Femur (tissue), 1 donor: Measurements from ENCODE around the gene HS3ST3A1.
"Not testable (repeated sequence)": the region's sequence is repeated elsewhere in the genome, so short reads cannot be mapped to it uniquely, and the experiment has no call there.

ENCODE experiments used
- DNase-seq: peaks from one replicate; pipeline ENCODE4 v3.0.0-alpha.2; 2017

The HS3ST3A1 gene

GRCh38 chr17:13575466-13575865, 26.3 kb downstream of the HS3ST3A1 start:
- no peak for DNase-seq

DNA sequence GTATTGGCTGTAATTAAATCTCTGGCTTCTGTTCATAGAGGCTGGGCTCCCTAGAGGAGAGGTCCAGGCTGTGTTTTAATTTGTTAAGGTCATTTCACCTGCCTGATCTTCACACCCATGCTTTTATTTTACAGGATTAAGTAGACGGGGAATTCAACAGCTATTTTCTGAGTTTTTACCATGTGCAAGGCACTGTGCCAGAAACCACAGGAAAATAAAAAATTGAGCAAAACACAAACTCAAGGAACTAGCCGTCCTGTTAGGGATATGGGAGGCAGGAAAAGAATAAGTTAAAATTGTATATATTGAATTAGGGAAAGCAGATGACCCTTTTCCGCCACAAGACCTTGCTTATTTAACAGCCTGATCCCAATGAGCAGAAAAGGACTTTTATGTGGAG, 29.1 kb downstream of the HS3ST3A1 start:
- DNase-seq, result no peak

- peak; percentile 38 for DNase-seq
Observed at GRCh38 chr17:13569398-13570123, 32.2 kb downstream of the HS3ST3A1 start.

DNA sequence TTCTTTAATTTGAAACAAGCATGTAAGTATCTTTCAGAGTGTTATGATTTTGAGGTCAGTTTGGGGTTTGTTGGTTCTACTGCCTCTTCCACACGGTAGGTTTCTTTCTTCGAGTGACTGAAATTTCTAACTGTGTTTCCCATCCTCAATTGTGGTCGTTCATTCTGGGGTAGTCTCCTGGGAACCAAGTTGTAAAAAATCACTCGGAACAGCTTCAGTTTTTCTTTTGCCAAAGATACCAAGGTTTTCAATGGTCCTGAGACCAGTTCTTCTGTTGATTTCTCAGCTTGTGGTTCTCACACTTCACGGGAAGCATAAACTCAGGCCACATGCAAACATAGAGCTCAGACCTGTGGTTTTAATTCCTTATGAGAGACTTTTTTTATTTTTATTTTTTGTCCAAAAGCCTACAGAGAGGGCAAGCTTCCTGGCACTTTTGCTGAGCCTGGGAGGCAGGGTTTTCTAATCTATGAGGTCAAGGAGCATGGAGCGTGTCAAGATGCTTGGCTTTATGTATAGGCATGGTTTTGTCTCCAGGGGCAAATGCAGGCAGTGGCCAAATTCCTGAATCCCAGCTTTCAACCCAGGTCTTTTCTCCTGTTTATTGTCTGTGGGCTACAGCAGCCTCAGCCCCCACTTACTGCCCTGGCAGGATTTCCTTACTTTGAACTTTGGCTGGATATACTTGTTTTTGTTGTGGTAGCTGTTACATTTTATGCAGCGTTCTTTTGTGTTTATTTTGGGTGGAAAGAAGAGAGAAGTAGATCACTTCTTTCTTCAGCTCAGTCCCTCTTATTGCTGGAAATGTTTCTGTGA, 32.9 kb downstream of the HS3ST3A1 start:
- DNase-seq, result no peak

GRCh38 chr17:13563866-13564265, 37.9 kb downstream of the HS3ST3A1 start:
- no peak for DNase-seq

GRCh38 chr17:13562271-13562800, 39.4 kb downstream of the HS3ST3A1 start:
- DNase-seq, result peak; percentile 49

DNA sequence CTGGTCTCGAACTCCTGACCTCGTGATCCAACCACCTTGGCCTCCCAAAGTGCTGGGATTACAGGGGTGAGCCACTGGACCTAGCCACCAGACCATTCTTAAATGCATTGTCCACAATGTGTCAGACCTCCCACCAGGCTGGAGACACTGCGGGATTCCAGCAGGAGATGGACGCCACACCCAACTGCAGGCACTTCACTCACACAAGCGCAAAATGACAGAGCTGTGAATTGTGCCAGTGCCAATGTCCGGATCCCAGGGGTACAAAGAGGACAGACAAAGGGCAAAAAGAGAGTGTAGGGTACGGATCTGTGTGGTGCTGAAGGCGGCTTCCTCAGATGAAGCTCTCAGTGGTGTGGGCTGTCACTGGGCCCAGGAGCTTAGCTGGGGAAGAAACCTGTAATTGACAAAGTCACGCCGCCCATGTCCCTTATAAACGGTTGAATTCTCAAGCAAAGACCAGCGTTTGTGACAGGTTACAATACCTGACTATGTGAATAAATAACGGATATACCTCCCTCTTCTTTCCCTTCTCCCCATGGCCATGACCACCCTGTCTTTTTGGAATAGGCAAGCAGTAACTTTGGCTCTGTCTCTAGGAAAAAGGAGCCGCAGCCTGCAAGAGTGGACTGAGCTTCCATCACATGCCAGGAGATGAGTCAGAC, 40.0 kb downstream of the HS3ST3A1 start:
- peak; percentile 87 for DNase-seq

DNA sequence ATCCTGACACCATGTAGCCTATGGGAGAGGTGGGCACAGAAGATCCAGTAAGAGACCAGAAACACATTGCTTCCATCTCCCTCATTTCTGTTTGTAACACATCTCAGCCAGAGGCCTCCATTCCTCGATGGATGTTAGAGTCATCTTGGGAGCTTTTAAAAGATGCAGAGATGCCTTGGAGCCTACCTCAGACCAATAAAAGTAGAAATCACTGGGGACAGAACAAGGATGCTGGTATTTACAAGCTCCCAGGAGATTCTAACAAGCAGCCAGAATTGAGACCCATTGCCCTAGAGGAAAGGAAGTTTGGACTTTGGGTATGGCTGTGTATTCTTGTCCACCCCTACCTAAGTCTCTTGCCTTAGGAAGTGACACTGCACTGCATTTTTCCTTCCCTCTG, 40.8 kb downstream of the HS3ST3A1 start:
- DNase-seq, result no peak

DNA sequence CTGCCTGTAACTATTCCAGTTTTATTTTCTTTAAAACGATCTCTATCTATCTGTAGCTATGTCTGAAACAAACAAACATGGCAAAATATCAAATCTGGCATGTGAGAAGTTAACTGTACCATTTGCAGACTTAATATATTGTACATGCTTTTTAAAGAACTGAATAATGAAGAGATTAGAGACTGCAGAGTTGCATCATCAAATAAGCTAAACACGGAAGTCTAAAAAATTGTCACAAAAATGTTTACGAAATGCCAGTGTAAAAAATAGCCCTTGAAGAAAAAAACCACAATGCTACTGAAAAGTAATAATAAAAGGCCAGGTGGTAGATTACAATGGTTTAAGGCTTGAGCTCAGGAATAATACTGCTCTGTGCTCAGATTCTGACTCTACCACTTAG, 43.1 kb downstream of the HS3ST3A1 start:
- no peak for DNase-seq

- no peak for DNase-seq
Observed at GRCh38 chr17:13557077-13557476, 44.7 kb downstream of the HS3ST3A1 start.

DNA sequence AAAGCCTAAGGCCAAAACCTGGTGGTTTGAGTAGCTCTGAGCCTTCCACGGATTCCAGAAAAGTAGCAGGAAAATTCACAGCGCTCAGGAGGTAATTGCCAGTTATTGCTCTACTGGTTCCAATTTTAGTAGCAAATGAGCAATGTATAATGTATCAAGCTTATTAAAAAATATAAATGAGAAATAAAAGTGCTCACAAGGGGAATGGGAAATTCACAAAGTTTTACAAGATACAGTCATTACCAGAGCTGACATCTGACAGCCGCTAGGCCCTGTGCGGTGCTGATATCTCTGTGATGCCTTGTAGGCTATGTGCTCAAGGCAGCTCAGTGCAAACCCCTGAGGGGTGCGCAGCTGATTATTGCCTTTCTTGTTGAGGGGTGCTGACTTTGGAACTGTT, 47.5 kb downstream of the HS3ST3A1 start:
- no peak for DNase-seq

GRCh38 chr17:13550291-13550690, 51.4 kb downstream of the HS3ST3A1 start:
- DNase-seq, result no peak

GRCh38 chr17:13548576-13548975, 53.2 kb downstream of the HS3ST3A1 start:
- DNase-seq, result not testable (repeated sequence)

- DNase-seq, result no peak
Observed at GRCh38 chr17:13546851-13547250, 54.9 kb downstream of the HS3ST3A1 start.

- no peak for DNase-seq
Observed at GRCh38 chr17:13545941-13546340, 55.8 kb downstream of the HS3ST3A1 start.

GRCh38 chr17:13544765-13545164, 57.0 kb downstream of the HS3ST3A1 start:
- DNase-seq, result no peak

DNA sequence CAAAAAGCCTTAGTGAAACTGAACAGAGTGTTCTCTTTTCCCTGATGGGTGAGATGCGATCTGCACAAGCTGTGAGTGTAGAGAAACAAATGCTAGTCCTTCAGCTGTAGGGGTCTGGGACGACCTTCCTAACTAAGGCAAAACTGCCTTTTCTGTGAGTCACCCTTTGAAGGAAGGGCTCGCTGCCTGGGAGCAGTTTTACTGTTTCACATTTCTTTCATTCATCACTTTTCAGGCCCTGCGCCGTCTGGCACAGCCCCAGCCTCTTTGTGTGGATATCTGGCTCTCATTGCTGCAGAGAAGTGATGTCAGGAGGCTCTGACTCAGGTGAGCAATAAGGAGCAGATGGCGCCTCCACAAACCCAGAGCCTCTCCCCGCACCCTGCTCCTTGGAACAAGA, 57.4 kb downstream of the HS3ST3A1 start:
- peak; percentile 63 for DNase-seq

- DNase-seq, result no peak
Observed at GRCh38 chr17:13542636-13543035, 59.1 kb downstream of the HS3ST3A1 start.

GRCh38 chr17:13541032-13541480, 60.7 kb downstream of the HS3ST3A1 start:
- no peak for DNase-seq

- DNase-seq, result no peak
Observed at GRCh38 chr17:13540546-13540945, 61.2 kb downstream of the HS3ST3A1 start.

DNA sequence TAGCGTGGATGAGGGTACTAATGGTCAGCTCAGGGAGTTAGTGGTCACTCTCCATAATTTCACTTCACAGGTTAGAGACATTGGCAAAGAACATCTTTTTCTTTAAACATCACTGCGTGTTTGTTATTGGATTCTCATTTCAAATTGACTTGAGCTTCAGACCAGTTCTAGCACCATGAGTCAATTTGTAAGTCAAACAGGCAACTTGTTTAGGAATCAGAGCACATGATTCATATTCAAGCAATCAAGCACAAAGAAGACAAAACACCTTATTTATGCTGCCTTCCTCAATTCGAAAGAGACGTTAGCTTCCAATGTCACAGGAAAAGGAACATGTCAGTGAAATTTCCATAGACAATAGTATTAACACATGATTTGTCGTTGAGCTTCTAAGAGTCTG, 62.3 kb downstream of the HS3ST3A1 start:
- no peak for DNase-seq

GRCh38 chr17:13538841-13539411, 62.8 kb downstream of the HS3ST3A1 start:
- DNase-seq, result no peak
